ENCODE data around the gene KLHDC1. TPM values are rescaled to one million over a fixed set of nuclear protein-coding genes. Genes with fewer than 3 reads are reported as not detected.
"Not testable (repeated sequence)": the region's sequence is repeated elsewhere in the genome, so short reads cannot be mapped to it uniquely, and the experiment has no call there.

The KLHDC1 gene
- 1.5 and 1.7 TPM in 2 replicates for total RNA-seq (2014; rRNA removed; shearing (Covaris generic); ENCODE audit: low replicate concordance)

DNA sequence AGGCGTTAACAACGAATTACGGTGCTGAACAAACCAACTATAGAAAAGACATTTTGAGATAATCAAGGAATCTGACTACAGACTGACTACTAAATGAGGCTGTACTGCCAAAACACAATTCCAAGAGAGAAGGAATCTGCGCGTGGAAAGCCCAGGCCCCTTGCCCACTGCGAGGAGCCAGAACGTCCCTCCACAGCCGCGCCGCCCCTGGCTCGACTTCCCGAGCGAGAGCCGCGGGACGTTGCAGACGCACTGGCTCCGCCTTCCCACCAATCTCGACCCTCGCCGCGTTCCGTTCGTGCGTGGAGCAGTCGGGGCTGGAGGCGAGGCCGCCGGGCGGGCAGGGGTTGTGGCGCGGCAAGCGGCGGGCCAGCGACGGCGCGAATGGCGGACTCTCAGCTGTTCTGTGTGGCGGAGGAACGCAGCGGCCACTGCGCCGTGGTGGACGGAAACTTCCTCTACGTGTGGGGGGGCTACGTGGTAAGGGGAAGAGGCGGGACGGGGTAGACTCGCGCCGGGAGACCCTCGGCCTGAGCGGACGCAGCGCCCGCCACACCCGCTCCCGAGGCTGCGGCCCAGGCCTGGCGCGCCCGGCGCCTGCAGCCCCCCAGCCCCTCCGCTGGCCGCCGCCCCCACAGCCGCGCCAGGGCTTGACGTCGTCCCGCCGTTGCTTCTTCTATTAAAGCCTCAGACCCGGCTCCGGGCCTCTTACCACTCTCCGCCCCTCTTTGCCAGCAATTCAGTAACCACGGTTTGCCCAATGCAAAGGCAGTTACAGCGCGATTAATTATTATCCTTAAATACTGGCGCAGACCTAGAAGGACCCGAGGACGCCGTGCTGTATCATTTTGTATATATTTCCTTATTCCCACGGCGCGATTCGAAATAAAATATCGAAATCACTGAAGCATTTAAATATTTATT is at the start of gene KLHDC1:
Gene KLHDC1 (plus strand): TSS at position 310 of the 924 bp plus-strand sequence. CDS start 75 bp downstream, at position 385.
- H3K4me3 ChIP-seq (ENCODE audit: low read length) = peak within 1 kb of the TSS; percentile 68
- peaks cover 16% of the 10 kb centered on the region for H3K4me1 ChIP-seq (ENCODE audit: low read length)
- no peaks in the 10 kb centered on the region for H3K36me3 ChIP-seq (ENCODE audit: insufficient read depth, low read length)
- H3K79me2 ChIP-seq (ENCODE audit: low read length) = no peaks in the 10 kb centered on the region
- peak within 1 kb of the TSS; percentile 69 for H3K4me2 ChIP-seq (ENCODE audit: low read depth, low read length, poor library complexity, severe bottlenecking)
- no peaks in the 10 kb centered on the region for H3K27me3 ChIP-seq (ENCODE audit: low read length)
- peak within 1 kb of the TSS; percentile 77 for H3K9ac ChIP-seq (ENCODE audit: low read length)
- H3K9me3 ChIP-seq (ENCODE audit: low read length) = no peaks in the 10 kb centered on the region
- DNase-seq = peak; percentile 89
- H3K9me2 ChIP-seq (replicated peaks; ENCODE audit: insufficient read depth, low read length) = no peaks in the 10 kb centered on the region
- no peak within 1 kb of the TSS for H3K27ac ChIP-seq (ENCODE audit: low read length)
- H2AFZ ChIP-seq (ENCODE audit: low read length) = peak within 1 kb of the TSS; percentile 89
- H4K20me1 ChIP-seq (ENCODE audit: insufficient read depth, low read depth, low read length) = no peaks in the 10 kb centered on the region

- DNase-seq = no peak
- Histone ChIP-seq H3K27me3 (ENCODE audit: low read length) (no peaks in the 10 kb centered on the region), H3K9ac (ENCODE audit: low read length) (no peak overlapping the region), H3K36me3 (ENCODE audit: insufficient read depth, low read length) (peaks cover 33% of the 10 kb centered on the region; the same call in 1 of the 2 replicates), H3K9me2 (replicated peaks; ENCODE audit: insufficient read depth, low read length) (no peaks in the 10 kb centered on the region), H3K4me3 (ENCODE audit: low read length) (no peak overlapping the region), H3K4me1 (ENCODE audit: low read length) (no peaks in the 10 kb centered on the region), H3K27ac (ENCODE audit: low read length) (no peak overlapping the region), H3K4me2 (ENCODE audit: low read depth, low read length, poor library complexity, severe bottlenecking) (no peak overlapping the region), H3K9me3 (ENCODE audit: low read length) (no peaks in the 10 kb centered on the region), H2AFZ (ENCODE audit: low read length) (no peak overlapping the region), H4K20me1 (ENCODE audit: insufficient read depth, low read depth, low read length) (no peaks in the 10 kb centered on the region), H3K79me2 (ENCODE audit: low read length) (peaks cover 17% of the 10 kb centered on the region)
These were observed 39.4 kb upstream of the KLHDC1 start for GRCh38 chr14:49653508-49653907.

GRCh38 chr14:49654511-49654910 is 38.4 kb upstream of the KLHDC1 start:
- peaks cover 14% of the 10 kb centered on the region for H3K79me2 ChIP-seq (ENCODE audit: low read length)
- no peak for DNase-seq
- no peaks in the 10 kb centered on the region for H3K9me2 ChIP-seq (replicated peaks; ENCODE audit: insufficient read depth, low read length)
- H3K4me1 ChIP-seq (ENCODE audit: low read length) = no peaks in the 10 kb centered on the region
- no peak overlapping the region for H3K27ac ChIP-seq (ENCODE audit: low read length)
- peaks cover 33% of the 10 kb centered on the region; the same call in 1 of the 2 replicates for H3K36me3 ChIP-seq (ENCODE audit: insufficient read depth, low read length)
- H3K9ac ChIP-seq (ENCODE audit: low read length) = no peak overlapping the region
- H3K27me3 ChIP-seq (ENCODE audit: low read length) = no peaks in the 10 kb centered on the region
- H3K4me3 ChIP-seq (ENCODE audit: low read length) = no peak overlapping the region
- no peak overlapping the region for H3K4me2 ChIP-seq (ENCODE audit: low read depth, low read length, poor library complexity, severe bottlenecking)
- no peaks in the 10 kb centered on the region for H3K9me3 ChIP-seq (ENCODE audit: low read length)
- no peak overlapping the region for H2AFZ ChIP-seq (ENCODE audit: low read length)
- no peaks in the 10 kb centered on the region for H4K20me1 ChIP-seq (ENCODE audit: insufficient read depth, low read depth, low read length)

- DNase-seq; H3K4me2 ChIP-seq (ENCODE audit: low read depth, low read length, poor library complexity, severe bottlenecking); H3K4me3 ChIP-seq (ENCODE audit: low read length): not testable (repeated sequence)
These were observed 35.4 kb upstream of the KLHDC1 start for GRCh38 chr14:49657500-49657899.

DNA sequence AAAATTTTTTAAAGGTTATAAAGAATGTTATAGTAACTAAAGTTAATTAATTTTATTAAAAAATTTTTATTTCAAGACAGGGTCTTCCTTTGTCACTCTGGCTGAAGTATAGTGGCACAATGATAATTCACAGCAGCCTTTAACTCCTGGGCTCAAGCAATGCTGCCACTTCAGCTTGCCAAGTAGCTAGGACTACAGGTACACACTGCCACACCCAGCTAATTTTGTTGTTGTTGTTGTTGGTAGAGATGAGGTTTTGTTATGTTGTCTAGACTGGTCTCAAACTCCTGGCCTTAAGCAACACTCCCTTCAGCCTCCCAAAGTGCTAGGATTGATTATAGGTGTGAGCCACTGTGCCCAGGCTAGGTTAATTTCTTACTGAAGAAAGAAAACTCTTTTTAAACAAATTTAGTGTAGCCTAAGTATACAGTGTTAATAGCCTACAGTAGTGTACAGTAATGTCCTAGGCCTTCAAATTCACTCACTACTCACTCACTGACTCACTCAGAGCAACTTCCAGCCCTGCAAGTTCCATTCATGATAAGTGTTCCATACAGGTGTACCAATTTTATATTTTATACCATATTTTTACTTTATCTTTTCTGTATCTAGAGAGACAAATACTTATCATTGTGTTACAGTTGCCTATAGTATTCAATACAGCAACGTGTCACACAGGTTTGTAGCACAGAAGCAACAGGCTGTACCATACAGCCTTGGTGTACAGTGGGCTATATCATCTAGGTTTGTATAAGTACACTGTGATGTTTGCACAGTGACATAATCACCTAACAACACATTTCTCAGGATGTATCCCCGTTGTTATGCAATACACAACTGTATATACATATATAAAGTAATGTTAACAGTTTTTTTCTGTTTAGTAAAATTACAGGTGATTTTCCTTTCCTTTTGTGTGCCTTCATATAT is 33.1 kb upstream of the KLHDC1 start:
- H3K9ac ChIP-seq (ENCODE audit: low read length) = no peak overlapping the region
- DNase-seq = no peak

More at GRCh38 chr14:49657500-49657899, 35.4 kb upstream of the KLHDC1 start:
- not testable (repeated sequence) for H2AFZ ChIP-seq (ENCODE audit: low read length); H3K9me3 ChIP-seq (ENCODE audit: low read length); H3K9me2 ChIP-seq (replicated peaks; ENCODE audit: insufficient read depth, low read length); H3K9ac ChIP-seq (ENCODE audit: low read length); H3K27ac ChIP-seq (ENCODE audit: low read length); H4K20me1 ChIP-seq (ENCODE audit: insufficient read depth, low read depth, low read length); H3K4me1 ChIP-seq (ENCODE audit: low read length); H3K27me3 ChIP-seq (ENCODE audit: low read length)
- Histone ChIP-seq H3K36me3 (ENCODE audit: insufficient read depth, low read length) (peaks cover 19% of the 10 kb centered on the region; the same call in 1 of the 2 replicates), H3K79me2 (ENCODE audit: low read length) (peaks cover 21% of the 10 kb centered on the region)

GRCh38 chr14:49670475-49670874 is 22.4 kb upstream of the KLHDC1 start:
- Histone ChIP-seq H3K27ac (ENCODE audit: low read length) (no peak overlapping the region), H4K20me1 (ENCODE audit: insufficient read depth, low read depth, low read length) (no peaks in the 10 kb centered on the region), H3K27me3 (ENCODE audit: low read length) (no peaks in the 10 kb centered on the region), H2AFZ (ENCODE audit: low read length) (no peak overlapping the region), H3K4me2 (ENCODE audit: low read depth, low read length, poor library complexity, severe bottlenecking) (no peak overlapping the region), H3K36me3 (ENCODE audit: insufficient read depth, low read length) (peaks cover 29% of the 10 kb centered on the region), H3K9me3 (ENCODE audit: low read length) (no peaks in the 10 kb centered on the region), H3K4me1 (ENCODE audit: low read length) (no peaks in the 10 kb centered on the region), H3K4me3 (ENCODE audit: low read length) (no peak overlapping the region), H3K79me2 (ENCODE audit: low read length) (peaks cover 7% of the 10 kb centered on the region; the same call in 1 of the 2 replicates), H3K9me2 (replicated peaks; ENCODE audit: insufficient read depth, low read length) (no peaks in the 10 kb centered on the region), H3K9ac (ENCODE audit: low read length) (no peak overlapping the region)
- no peak for DNase-seq

More for the DNA sequence above, 33.1 kb upstream of the KLHDC1 start:
- H3K27me3 ChIP-seq (ENCODE audit: low read length) = no peaks in the 10 kb centered on the region
- no peaks in the 10 kb centered on the region for H3K9me3 ChIP-seq (ENCODE audit: low read length)
- H3K27ac ChIP-seq (ENCODE audit: low read length) = no peak overlapping the region
- H4K20me1 ChIP-seq (ENCODE audit: insufficient read depth, low read depth, low read length) = no peaks in the 10 kb centered on the region
- peaks cover 7% of the 10 kb centered on the region; the same call in 1 of the 2 replicates for H3K36me3 ChIP-seq (ENCODE audit: insufficient read depth, low read length)
- H3K4me2 ChIP-seq (ENCODE audit: low read depth, low read length, poor library complexity, severe bottlenecking) = no peak overlapping the region
- no peak overlapping the region for H2AFZ ChIP-seq (ENCODE audit: low read length)
- no peaks in the 10 kb centered on the region for H3K9me2 ChIP-seq (replicated peaks; ENCODE audit: insufficient read depth, low read length)
- H3K4me3 ChIP-seq (ENCODE audit: low read length) = no peak overlapping the region
- no peaks in the 10 kb centered on the region for H3K4me1 ChIP-seq (ENCODE audit: low read length)
- peaks cover 21% of the 10 kb centered on the region for H3K79me2 ChIP-seq (ENCODE audit: low read length)

- DNase-seq = no peak
- Histone ChIP-seq H3K4me1 (ENCODE audit: low read length) (no peaks in the 10 kb centered on the region), H3K36me3 (ENCODE audit: insufficient read depth, low read length) (peaks cover 50% of the 10 kb centered on the region)
These were observed 19.3 kb upstream of the KLHDC1 start for GRCh38 chr14:49673586-49673985.

More at GRCh38 chr14:49673586-49673985, 19.3 kb upstream of the KLHDC1 start:
- no peak overlapping the region for H3K9ac ChIP-seq (ENCODE audit: low read length)
- no peaks in the 10 kb centered on the region for H4K20me1 ChIP-seq (ENCODE audit: insufficient read depth, low read depth, low read length)
- no peaks in the 10 kb centered on the region for H3K27me3 ChIP-seq (ENCODE audit: low read length)
- no peaks in the 10 kb centered on the region for H3K9me3 ChIP-seq (ENCODE audit: low read length)
- no peak overlapping the region for H3K4me2 ChIP-seq (ENCODE audit: low read depth, low read length, poor library complexity, severe bottlenecking)
- H3K79me2 ChIP-seq (ENCODE audit: low read length) = peaks cover 23% of the 10 kb centered on the region
- no peak overlapping the region for H3K27ac ChIP-seq (ENCODE audit: low read length)
- H3K9me2 ChIP-seq (replicated peaks; ENCODE audit: insufficient read depth, low read length) = no peaks in the 10 kb centered on the region
- H3K4me3 ChIP-seq (ENCODE audit: low read length) = no peak overlapping the region
- no peak overlapping the region for H2AFZ ChIP-seq (ENCODE audit: low read length)
